Gastrocnemius medialis (tissue), 4 donors: ENCODE results near the gene CACNA1C. TPM values are rescaled to one million over a fixed set of nuclear protein-coding genes. Genes with fewer than 3 reads are reported as not detected.

ENCODE experiments used
- ATAC-seq, 2 donors: fragments of 150-250 bp; one replicate each; pipeline ENCODE4 v1.9.1; 2016
- DNase-seq, 2 donors: peaks; one replicate each; pipeline ENCODE4 v3.0.0-alpha.2; 2019
- H3K27ac ChIP-seq, 4 donors: fragments of 200-600 bp; sonication (generic); 1 replicate in 1 of 4; 2 replicates in 3 of 4; pipeline ENCODE4 v1.5.1; 2016 to 2018; ENCODE audit warnings: mild to moderate bottlenecking in 2 of 4, moderate library complexity in 1 of 4
- H3K27me3 ChIP-seq, 3 donors: fragments of 200-600 bp; sonication (generic) in 2 of 3; 1 replicate in 1 of 3; 2 replicates in 2 of 3; pipeline versions ENCODE4 v1.5.1 to v1.6.0; 2016 to 2019; ENCODE audit warnings: mild to moderate bottlenecking in 1 of 3, moderate library complexity in 1 of 3
- H3K36me3 ChIP-seq, 2 donors: fragments of 200-600 bp; sonication (generic) in 1 of 2; one replicate each; pipeline ENCODE4 v1.5.1; 2017 to 2018
- H3K4me1 ChIP-seq, 2 donors: fragments of 200-600 bp; sonication (generic) in 1 of 2; one replicate each; pipeline ENCODE4 v1.5.1; 2016 to 2017; ENCODE audit warnings: mild to moderate bottlenecking in 2 of 2
- H3K4me3 ChIP-seq, 4 donors: fragments of 200-600 bp; sonication (generic) in 3 of 4; 1 replicate in 1 of 4; 2 replicates in 3 of 4; pipeline ENCODE4 v1.5.1; 2016 to 2019; ENCODE audit warnings: mild to moderate bottlenecking in 2 of 4
- H3K9me3 ChIP-seq, 3 donors: fragments of 200-600 bp; sonication (generic) in 2 of 3; 1 replicate in 1 of 3; 2 replicates in 2 of 3; pipeline ENCODE4 v1.5.1; 2016 to 2019
- CTCF ChIP-seq, 5 experiments: fragments of 450-650 bp in 3 of 5; fragments of 200-600 bp in 2 of 5; sonication (generic) in 2 of 5; IDR thresholded peaks in 4 of 5; conservative IDR thresholded peaks in 1 of 5; 1 replicate in 4 of 5; 2 replicates in 1 of 5; pipeline ENCODE4 v1.5.1; 2016 to 2019; ENCODE audit warnings: antibody characterized with exemption in 5 of 5, mild to moderate bottlenecking in 3 of 5, moderate library complexity in 3 of 5
- POLR2A ChIP-seq, 2 donors: fragments of 450-650 bp; IDR thresholded peaks; one replicate each; pipeline ENCODE4 v1.6.1; 2017; ENCODE audit warnings: antibody characterized with exemption in 2 of 2, mild to moderate bottlenecking in 2 of 2, moderate library complexity in 2 of 2
- in situ Hi-C, 4 donors: fragments of 200-750 bp; cut with MboI; loops; one replicate each; pipeline versions ENCODE4 v1.15.0 to v1.8.0; 2017; ENCODE audit warnings: low sequenced_read_pairs in 4 of 4
- intact Hi-C: fragments of 100-400 bp; cut with DNase I; formaldehyde crosslinking; loops from one replicate; pipeline ENCODE4 v1.15.1; 2023; ENCODE audit warnings: low total_unique reads
- total RNA-seq, 4 donors: library from RNA; depleted of rRNA; stranded (reverse); fragments of >200 nt; gene quantifications; one replicate each; pipeline versions ENCODE4 v1.1.0 to v1.2.3, GENCODE V29; 2016

The CACNA1C gene
- total RNA-seq, 4 donors from 2014 or later = 0.80 to 1.8 (median 0.91) TPM

GRCh38 chr12:2138871-2139308 is 86.1 kb downstream of the CACNA1C start:
- H3K36me3 ChIP-seq = no peaks in the 10 kb centered on the region
- H3K9me3 ChIP-seq = no peaks in the 10 kb centered on the region
- TF ChIP-seq POLR2A (IDR thresholded peaks at IDR 0.05) (no peak), CTCF (IDR thresholded peaks at IDR 0.05 in 4 of 5, conservative IDR thresholded peaks at IDR 0.05 in 1 of 5) (no peak)
- H3K4me1 ChIP-seq = no peaks in the 10 kb centered on the region
- in situ Hi-C loops = no loop called here
- intact Hi-C loops = no loop called here
- no peak overlapping the region for H3K4me3 ChIP-seq
- DNase-seq (no peak), ATAC-seq (no peak)
- no peak overlapping the region for H3K27ac ChIP-seq
- H3K27me3 ChIP-seq = no peaks in the 10 kb centered on the region

- in situ Hi-C loops = no loop called here
- ATAC-seq = no peak
- no peaks in the 10 kb centered on the region for H3K27me3 ChIP-seq
- no peaks in the 10 kb centered on the region for H3K9me3 ChIP-seq
- no peak overlapping the region for H3K27ac ChIP-seq
- no peak for TF ChIP-seq POLR2A (IDR thresholded peaks at IDR 0.05)
- no peak for TF ChIP-seq CTCF (IDR thresholded peaks at IDR 0.05 in 4 of 5, conservative IDR thresholded peaks at IDR 0.05 in 1 of 5)
- intact Hi-C loops = no loop called here
- H3K36me3 ChIP-seq = no peaks in the 10 kb centered on the region
- DNase-seq = no peak
- H3K4me1 ChIP-seq = no peaks in the 10 kb centered on the region
- H3K4me3 ChIP-seq = no peak overlapping the region
Observed at GRCh38 chr12:2139651-2140050, 86.9 kb downstream of the CACNA1C start.

GRCh38 chr12:2140858-2141519 is 88.2 kb downstream of the CACNA1C start:
- ATAC-seq = no peak
- intact Hi-C loops (no loop called here), in situ Hi-C loops (no loop called here)
- Histone ChIP-seq H3K36me3 (no peaks in the 10 kb centered on the region), H3K27me3 (no peaks in the 10 kb centered on the region), H3K27ac (no peak overlapping the region), H3K9me3 (no peaks in the 10 kb centered on the region), H3K4me3 (no peak overlapping the region), H3K4me1 (no peaks in the 10 kb centered on the region)
- TF ChIP-seq POLR2A (IDR thresholded peaks at IDR 0.05) (no peak), CTCF (IDR thresholded peaks at IDR 0.05 in 4 of 5, conservative IDR thresholded peaks at IDR 0.05 in 1 of 5) (no peak)
- no peak for DNase-seq

- Histone ChIP-seq H3K27me3 (no peaks in the 10 kb centered on the region), H3K4me1 (no peaks in the 10 kb centered on the region), H3K36me3 (no peaks in the 10 kb centered on the region), H3K9me3 (no peaks in the 10 kb centered on the region), H3K27ac (no peak overlapping the region), H3K4me3 (no peak overlapping the region)
- in situ Hi-C loops = no loop called here
- ATAC-seq (no peak), DNase-seq (no peak)
- TF ChIP-seq POLR2A (IDR thresholded peaks at IDR 0.05) (no peak), CTCF (IDR thresholded peaks at IDR 0.05 in 4 of 5, conservative IDR thresholded peaks at IDR 0.05 in 1 of 5) (no peak)
- intact Hi-C loops = no loop called here
Observed at GRCh38 chr12:2142068-2142467, 89.3 kb downstream of the CACNA1C start.

GRCh38 chr12:2144951-2145350 is 92.2 kb downstream of the CACNA1C start:
- in situ Hi-C loops = no loop called here

More at GRCh38 chr12:2144951-2145350, 92.2 kb downstream of the CACNA1C start:
- Histone ChIP-seq H3K9me3 (no peaks in the 10 kb centered on the region), H3K4me1 (no peaks in the 10 kb centered on the region), H3K36me3 (no peaks in the 10 kb centered on the region), H3K27me3 (peaks cover 0 to 3% (median 0%) of the 10 kb centered on the region in 3 donors), H3K4me3 (no peak overlapping the region), H3K27ac (no peak overlapping the region)
- no peak for TF ChIP-seq CTCF (IDR thresholded peaks at IDR 0.05 in 4 of 5, conservative IDR thresholded peaks at IDR 0.05 in 1 of 5)
- no peak for TF ChIP-seq POLR2A (IDR thresholded peaks at IDR 0.05)
- intact Hi-C loops = no loop called here
- ATAC-seq (no peak), DNase-seq (no peak)
